ENCODE data around the gene MYO7B. TPM values are rescaled to one million over a fixed set of nuclear protein-coding genes. Genes with fewer than 3 reads are reported as not detected.

Gene MYO7B
- total and polyA plus RNA-seq, 9 of the 15 experiments (the other 6 are each of a cell fraction or from before 2014, with no cell fraction given): 0.08 TPM; not detected in 8

- TF ChIP-seq MBD2 (IDR thresholded peaks at IDR 0.05; ENCODE audit: borderline replicate concordance, low read depth) (no peak), BMI1 (IDR thresholded peaks at IDR 0.05; ENCODE audit: low read length) (no peak), ZNF79 (CRISPR knock-in tag; IDR thresholded peaks at IDR 0.05; ENCODE audit: low read depth) (no peak), RBM34 (IDR thresholded peaks at IDR 0.05; ENCODE audit: borderline replicate concordance, insufficient read depth, low read length) (no peak), ZNF695 (CRISPR knock-in tag; IDR thresholded peaks at IDR 0.05) (no peak), CAMTA2 (CRISPR knock-in tag; conservative IDR thresholded peaks at IDR 0.05) (no peak), ZNF146 (CRISPR knock-in tag; IDR thresholded peaks at IDR 0.05; ENCODE audit: unreplicated experiment) (no peak), ZNF644 (tag; IDR thresholded peaks at IDR 0.05; ENCODE audit: low read depth) (no peak)
- TF ChIP-seq, protein P1, sequence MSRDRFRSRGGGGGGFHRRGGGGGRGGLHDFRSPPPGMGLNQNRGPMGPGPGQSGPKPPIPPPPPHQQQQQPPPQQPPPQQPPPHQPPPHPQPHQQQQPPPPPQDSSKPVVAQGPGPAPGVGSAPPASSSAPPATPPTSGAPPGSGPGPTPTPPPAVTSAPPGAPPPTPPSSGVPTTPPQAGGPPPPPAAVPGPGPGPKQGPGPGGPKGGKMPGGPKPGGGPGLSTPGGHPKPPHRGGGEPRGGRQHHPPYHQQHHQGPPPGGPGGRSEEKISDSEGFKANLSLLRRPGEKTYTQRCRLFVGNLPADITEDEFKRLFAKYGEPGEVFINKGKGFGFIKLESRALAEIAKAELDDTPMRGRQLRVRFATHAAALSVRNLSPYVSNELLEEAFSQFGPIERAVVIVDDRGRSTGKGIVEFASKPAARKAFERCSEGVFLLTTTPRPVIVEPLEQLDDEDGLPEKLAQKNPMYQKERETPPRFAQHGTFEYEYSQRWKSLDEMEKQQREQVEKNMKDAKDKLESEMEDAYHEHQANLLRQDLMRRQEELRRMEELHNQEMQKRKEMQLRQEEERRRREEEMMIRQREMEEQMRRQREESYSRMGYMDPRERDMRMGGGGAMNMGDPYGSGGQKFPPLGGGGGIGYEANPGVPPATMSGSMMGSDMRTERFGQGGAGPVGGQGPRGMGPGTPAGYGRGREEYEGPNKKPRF (IDR thresholded peaks at IDR 0.05; ENCODE audit: low read depth, low read length): no peak
Measured at GRCh38 chr2:127535918-127536317, 435 bp downstream of the MYO7B start (continued).

All from K562 (cell line).